SK-N-MC (cell line): Measurements from ENCODE around the gene ATXN10.

Source experiments
- EZH2 ChIP-seq: fragments of 200-600 bp; sonication (generic); IDR thresholded peaks from one replicate; pipeline ENCODE4 v1.6.1; 2017; ENCODE audit warnings: antibody characterized with exemption
- POLR2AphosphoS5 ChIP-seq: IDR thresholded peaks from 2 replicates; pipeline ENCODE4 v1.6.1; 2012; ENCODE audit warnings: mild to moderate bottlenecking, low read depth, low read length, borderline replicate concordance

DNA sequence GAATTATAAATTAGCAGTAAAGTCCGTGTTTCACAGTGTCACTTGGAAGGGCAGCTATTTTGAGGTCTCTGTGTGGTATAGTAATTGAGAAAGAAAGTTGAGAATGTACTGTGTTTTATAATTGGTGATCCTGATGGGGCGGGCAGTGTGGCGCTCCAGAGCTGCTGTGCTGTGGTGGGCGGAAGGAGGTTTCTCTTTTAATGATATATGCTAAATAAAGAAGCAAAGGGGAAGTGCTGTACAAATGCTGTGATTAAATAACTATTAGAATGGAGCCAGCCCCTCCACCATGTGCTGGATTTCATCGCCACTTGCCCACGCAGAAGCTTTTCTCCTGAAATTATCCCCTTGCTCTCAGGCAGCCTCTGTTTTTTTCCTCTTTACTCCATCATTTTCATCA lies 24.6 kb downstream of the ATXN10 start:
- TF ChIP-seq POLR2AphosphoS5, result no peak
- TF ChIP-seq EZH2, result no peak
